Osteoblast (primary cell): ENCODE measurements around the gene NES. TPM values are rescaled to one million over a fixed set of nuclear protein-coding genes. Genes with fewer than 3 reads are reported as not detected.

Experiments
- DNase-seq: peaks from one replicate; pipeline ENCODE4 v3.0.0; 2011; ENCODE audit warnings: low spot score, mixed read lengths; ENCODE audit not compliant: insufficient read length; ENCODE audit errors: missing footprints
- H2AFZ ChIP-seq: 2 replicates; pipeline ENCODE4 v1.6.0; 2011; ENCODE audit warnings: mild to moderate bottlenecking, low read length
- H3K27ac ChIP-seq: 2 replicates; pipeline ENCODE4 v1.5.1; 2011; ENCODE audit warnings: mild to moderate bottlenecking, low read depth, low read length, moderate library complexity
- H3K27me3 ChIP-seq: 2 replicates; pipeline ENCODE4 v1.6.0; 2012; ENCODE audit warnings: mild to moderate bottlenecking, control low read depth, inconsistent platforms, low read length, moderate library complexity; ENCODE audit not compliant: insufficient read depth
- H3K36me3 ChIP-seq: 2 replicates; pipeline ENCODE4 v1.5.1; 2011; ENCODE audit warnings: mild to moderate bottlenecking, low read length, control low read depth, moderate library complexity; ENCODE audit not compliant: insufficient read depth
- H3K4me1 ChIP-seq: 2 replicates; pipeline ENCODE4 v1.5.1; 2011; ENCODE audit warnings: mild to moderate bottlenecking, low read length, control low read depth, moderate library complexity; ENCODE audit not compliant: insufficient read depth
- H3K4me2 ChIP-seq: 2 replicates; pipeline ENCODE4 v1.6.0; 2011; ENCODE audit warnings: mild to moderate bottlenecking, low read length; ENCODE audit not compliant: insufficient read depth
- H3K4me3 ChIP-seq: fragments of 200-600 bp; sonication (generic); 3 replicates; pipeline ENCODE4 v1.5.1; 2012; ENCODE audit warnings: mild to moderate bottlenecking, low read length, inconsistent platforms; ENCODE audit not compliant: insufficient read depth
- H3K79me2 ChIP-seq: 2 replicates; pipeline ENCODE4 v1.6.0; 2012; ENCODE audit warnings: mild to moderate bottlenecking, low read length, control low read depth, inconsistent platforms; ENCODE audit not compliant: insufficient read depth
- H3K9me3 ChIP-seq: 2 replicates; pipeline ENCODE4 v1.5.1; 2011; ENCODE audit warnings: low read depth, low read length, control low read depth
- H4K20me1 ChIP-seq: 2 replicates; pipeline ENCODE4 v1.6.0; 2012; ENCODE audit warnings: mild to moderate bottlenecking, low read length, control low read depth; ENCODE audit not compliant: insufficient read depth
- total RNA-seq: library from RNA; depleted of rRNA; stranded (reverse); fragments of >200 nt; gene quantifications from 2 replicates; pipeline ENCODE4 v1.2.3, GENCODE V29; 2012
- TF ChIP-seq, protein P1 (sequence below): IDR thresholded peaks from 2 replicates; pipeline ENCODE4 v1.5.1; 2011; ENCODE audit warnings: mild to moderate bottlenecking, low read depth, low read length, moderate library complexity; ENCODE audit errors: extremely low read depth

NES gene
- total RNA-seq, 1 donor: 0.36 TPM

DNA sequence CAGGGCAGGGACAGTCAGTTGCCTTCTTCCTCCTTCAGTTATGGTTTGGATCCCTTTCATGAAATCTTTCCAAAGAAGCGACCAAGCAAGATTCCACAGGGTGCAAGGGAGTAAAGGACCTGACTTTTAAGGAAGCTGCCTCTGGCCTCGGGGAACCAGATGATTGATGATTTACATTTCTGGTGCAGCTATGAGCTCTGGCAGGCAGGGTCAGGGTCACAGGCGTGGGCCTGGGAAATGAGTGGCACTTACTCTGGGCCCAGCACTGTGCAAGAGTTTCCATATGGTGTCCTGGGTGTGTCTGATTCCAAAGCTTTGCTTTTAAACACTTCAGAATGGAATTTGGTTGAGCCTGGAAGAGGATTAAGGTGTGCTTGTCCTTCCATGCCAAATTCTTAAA is 35.4 kb upstream of the NES start:
- Histone ChIP-seq H3K4me1 (peaks cover 45% of the 10 kb centered on the region), H3K36me3 (no peaks in the 10 kb centered on the region), H3K9me3 (no peaks in the 10 kb centered on the region), H2AFZ (no peak overlapping the region), H3K79me2 (no peaks in the 10 kb centered on the region), H4K20me1 (no peaks in the 10 kb centered on the region), H3K27ac (no peak overlapping the region), H3K4me3 (no peak overlapping the region), H3K27me3 (no peaks in the 10 kb centered on the region), H3K4me2 (no peak overlapping the region)
- TF ChIP-seq, protein P1, sequence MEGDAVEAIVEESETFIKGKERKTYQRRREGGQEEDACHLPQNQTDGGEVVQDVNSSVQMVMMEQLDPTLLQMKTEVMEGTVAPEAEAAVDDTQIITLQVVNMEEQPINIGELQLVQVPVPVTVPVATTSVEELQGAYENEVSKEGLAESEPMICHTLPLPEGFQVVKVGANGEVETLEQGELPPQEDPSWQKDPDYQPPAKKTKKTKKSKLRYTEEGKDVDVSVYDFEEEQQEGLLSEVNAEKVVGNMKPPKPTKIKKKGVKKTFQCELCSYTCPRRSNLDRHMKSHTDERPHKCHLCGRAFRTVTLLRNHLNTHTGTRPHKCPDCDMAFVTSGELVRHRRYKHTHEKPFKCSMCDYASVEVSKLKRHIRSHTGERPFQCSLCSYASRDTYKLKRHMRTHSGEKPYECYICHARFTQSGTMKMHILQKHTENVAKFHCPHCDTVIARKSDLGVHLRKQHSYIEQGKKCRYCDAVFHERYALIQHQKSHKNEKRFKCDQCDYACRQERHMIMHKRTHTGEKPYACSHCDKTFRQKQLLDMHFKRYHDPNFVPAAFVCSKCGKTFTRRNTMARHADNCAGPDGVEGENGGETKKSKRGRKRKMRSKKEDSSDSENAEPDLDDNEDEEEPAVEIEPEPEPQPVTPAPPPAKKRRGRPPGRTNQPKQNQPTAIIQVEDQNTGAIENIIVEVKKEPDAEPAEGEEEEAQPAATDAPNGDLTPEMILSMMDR: no peak
- no peak for DNase-seq

DNA sequence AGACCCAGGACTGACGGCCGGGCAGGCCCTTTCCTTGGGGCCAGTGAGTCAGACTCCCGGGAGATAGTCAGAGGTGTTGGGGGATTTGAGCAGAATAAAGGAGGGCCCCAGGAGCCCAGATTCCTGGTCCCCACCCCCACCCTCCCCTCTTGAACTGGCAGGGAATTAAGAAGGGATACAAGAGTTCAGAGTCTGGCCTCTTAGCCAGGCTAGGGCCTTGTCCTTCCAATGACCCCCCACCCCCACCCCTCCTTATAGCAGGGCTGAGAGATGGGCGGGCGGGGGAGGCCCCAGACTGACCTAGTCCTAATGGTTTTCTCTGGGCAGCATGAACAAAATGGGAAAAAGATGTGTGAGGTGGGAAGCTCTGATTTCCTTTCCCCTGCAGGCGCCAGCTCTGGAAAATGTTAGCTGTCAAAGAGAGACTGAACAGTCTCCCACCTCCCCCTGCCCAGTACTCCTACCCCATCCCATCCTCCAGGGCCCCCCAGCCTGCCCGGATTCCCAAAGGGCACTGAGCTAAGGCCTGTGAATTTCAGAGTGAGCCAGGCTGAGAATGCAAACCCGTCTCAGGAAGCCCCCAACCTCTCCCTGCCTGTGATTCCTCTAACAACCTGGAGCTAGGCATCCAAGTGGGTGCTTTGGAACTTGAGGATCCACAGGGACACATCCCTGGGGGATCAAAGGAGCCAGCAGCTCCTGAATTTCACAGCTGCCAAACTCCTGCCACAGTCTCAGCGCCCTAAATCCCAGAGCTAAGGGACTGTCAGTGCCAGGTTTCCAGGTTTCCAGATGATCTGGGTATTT is 34.0 kb upstream of the NES start:
- DNase-seq: no peak
- no peak overlapping the region for H2AFZ ChIP-seq
- H4K20me1 ChIP-seq: no peaks in the 10 kb centered on the region
- H3K4me2 ChIP-seq: no peak overlapping the region
- no peaks in the 10 kb centered on the region for H3K27me3 ChIP-seq
- H3K36me3 ChIP-seq: no peaks in the 10 kb centered on the region
- no peaks in the 10 kb centered on the region for H3K9me3 ChIP-seq
- peaks cover 56% of the 10 kb centered on the region for H3K4me1 ChIP-seq
- no peak overlapping the region for H3K27ac ChIP-seq
- no peaks in the 10 kb centered on the region for H3K79me2 ChIP-seq
- H3K4me3 ChIP-seq: no peak overlapping the region
- TF ChIP-seq, protein P1: no peak

DNA sequence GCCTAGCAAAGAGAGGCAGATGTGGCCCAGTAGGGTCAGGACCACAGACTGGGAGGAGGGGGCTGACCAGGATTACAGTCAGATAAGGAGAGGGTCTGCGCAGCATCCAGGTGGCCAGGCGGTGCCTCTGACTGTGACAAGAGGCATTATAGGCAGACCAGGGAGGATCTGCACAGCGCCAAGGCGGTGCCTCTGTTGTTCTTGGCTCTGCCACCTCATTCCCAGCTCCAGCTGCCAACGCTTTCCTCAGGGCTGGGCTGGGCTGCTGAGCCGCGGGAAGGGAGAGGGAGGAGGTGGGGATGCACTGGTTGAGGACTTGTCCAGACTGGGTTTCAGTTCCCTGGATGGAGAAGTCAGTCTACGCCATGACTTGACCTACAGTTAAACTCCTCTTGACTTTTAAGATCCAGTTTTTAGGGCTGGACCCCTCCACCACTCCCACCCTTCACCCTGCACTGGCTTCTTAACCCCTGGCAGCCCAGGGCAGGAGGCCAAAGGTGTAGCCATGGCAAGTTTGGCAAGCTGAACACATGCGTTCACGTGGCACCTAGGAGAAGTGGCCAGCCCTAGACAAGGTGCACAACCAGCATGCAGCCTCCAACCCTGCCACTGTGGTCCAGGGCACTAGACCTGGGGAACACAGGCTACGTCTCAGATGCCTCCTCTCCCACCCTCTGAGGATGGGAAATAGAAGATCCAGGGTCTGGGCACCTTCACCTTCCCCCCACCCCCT is 32.7 kb upstream of the NES start:
- H3K27ac ChIP-seq: no peak overlapping the region
- H3K79me2 ChIP-seq: no peaks in the 10 kb centered on the region
- peak; percentile 97 for DNase-seq
- no peak overlapping the region for H3K4me3 ChIP-seq
- no peaks in the 10 kb centered on the region for H4K20me1 ChIP-seq
- H2AFZ ChIP-seq: no peak overlapping the region
- no peaks in the 10 kb centered on the region for H3K36me3 ChIP-seq
- TF ChIP-seq, protein P1: no peak
- H3K4me1 ChIP-seq: peaks cover 68% of the 10 kb centered on the region
- H3K27me3 ChIP-seq: no peaks in the 10 kb centered on the region
- H3K9me3 ChIP-seq: no peaks in the 10 kb centered on the region
- H3K4me2 ChIP-seq: peak overlapping the region; percentile 35

DNA sequence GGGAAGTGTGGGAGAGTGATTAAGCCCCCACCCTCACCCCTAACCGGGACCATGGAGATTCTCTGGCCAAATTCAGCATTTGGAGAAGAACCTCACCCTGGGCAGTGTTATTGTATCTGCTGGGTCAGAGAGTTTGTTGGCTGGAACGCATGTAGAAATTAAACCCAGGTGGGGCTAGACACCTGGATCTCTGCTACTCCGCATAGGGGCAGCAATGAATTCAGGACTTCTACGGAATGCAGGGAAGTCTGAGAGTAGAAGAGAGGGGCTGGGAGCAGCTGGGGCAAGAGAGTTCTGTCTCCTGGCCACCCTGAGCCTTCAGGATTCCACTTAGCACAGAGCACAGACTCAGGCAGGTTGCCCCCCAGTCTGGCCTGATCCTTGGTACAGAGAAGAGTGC is 31.8 kb upstream of the NES start:
- TF ChIP-seq, protein P1: no peak

More for the DNA sequence above, 31.8 kb upstream of the NES start:
- DNase-seq: no peak
- Histone ChIP-seq H2AFZ (no peak overlapping the region), H3K4me2 (no peak overlapping the region), H3K79me2 (no peaks in the 10 kb centered on the region), H4K20me1 (no peaks in the 10 kb centered on the region), H3K27ac (no peak overlapping the region), H3K9me3 (no peaks in the 10 kb centered on the region), H3K36me3 (no peaks in the 10 kb centered on the region), H3K4me3 (no peak overlapping the region), H3K27me3 (no peaks in the 10 kb centered on the region), H3K4me1 (peaks cover 74% of the 10 kb centered on the region)
